DND-41 (cell line): ENCODE measurements around the gene ZNRF1.

ENCODE experiments used
- ATAC-seq: fragments of 200-7000 bp; cut with Tn5 transposase; 3 replicates; pipeline ENCODE4 v1.9.1; 2021; ENCODE audit warnings: low read depth; ENCODE audit not compliant: insufficient read depth
- DNase-seq: peaks from one replicate; pipeline ENCODE4 v3.0.0-alpha.2; 2020
- H2AFZ ChIP-seq: 2 replicates; pipeline ENCODE4 v1.6.0; 2012; ENCODE audit warnings: low read depth, low read length
- H3K27ac ChIP-seq: 2 replicates; pipeline ENCODE4 v1.5.1; 2012; ENCODE audit warnings: low read length, inconsistent platforms
- H3K27me3 ChIP-seq: fragments of 200-600 bp; sonication (generic); 2 replicates; pipeline ENCODE4 v1.6.0; 2012; ENCODE audit warnings: low read length, mild to moderate bottlenecking, inconsistent platforms; ENCODE audit not compliant: insufficient read depth, poor library complexity
- H3K36me3 ChIP-seq: 2 replicates; pipeline ENCODE4 v1.5.1; 2012; ENCODE audit warnings: low read length, inconsistent platforms; ENCODE audit not compliant: insufficient read depth
- H3K4me1 ChIP-seq: 2 replicates; pipeline ENCODE4 v1.5.1; 2012; ENCODE audit warnings: mild to moderate bottlenecking, low read length; ENCODE audit not compliant: insufficient read depth
- H3K4me2 ChIP-seq: 2 replicates; pipeline ENCODE4 v1.6.0; 2012; ENCODE audit warnings: mild to moderate bottlenecking, moderate library complexity, low read length, inconsistent platforms; ENCODE audit not compliant: insufficient read depth
- H3K4me3 ChIP-seq, 2 experiments: fragments of 200-600 bp in 1 of 2; shearing (Covaris generic) in 1 of 2; 2 replicates each; pipeline ENCODE4 v1.5.1; 2012 to 2016; ENCODE audit warnings: inconsistent platforms in 2 of 2, low read length in 2 of 2, mild to moderate bottlenecking in 2 of 2, low read depth in 1 of 2, moderate library complexity in 1 of 2
- H3K79me2 ChIP-seq: 2 replicates; pipeline ENCODE4 v1.6.0; 2012; ENCODE audit warnings: low read length, inconsistent platforms; ENCODE audit not compliant: insufficient read depth
- H3K9ac ChIP-seq: 2 replicates; pipeline ENCODE4 v1.6.0; 2012; ENCODE audit warnings: low read depth, mild to moderate bottlenecking, inconsistent platforms, low read length, moderate library complexity
- H3K9me3 ChIP-seq: 2 replicates; pipeline ENCODE4 v1.5.1; 2012; ENCODE audit warnings: low read length, moderate library complexity, mild to moderate bottlenecking, inconsistent platforms; ENCODE audit not compliant: insufficient read depth, severe bottlenecking
- H4K20me1 ChIP-seq: 2 replicates; pipeline ENCODE4 v1.6.0; 2012; ENCODE audit warnings: low read length; ENCODE audit not compliant: insufficient read depth
- EZH2 ChIP-seq: IDR thresholded peaks from 3 replicates; pipeline ENCODE4 v1.6.1; 2012; ENCODE audit warnings: borderline replicate concordance, low read depth, mild to moderate bottlenecking, moderate library complexity, low read length, inconsistent platforms; ENCODE audit not compliant: severe bottlenecking
- TF ChIP-seq, protein P1 (sequence below): IDR thresholded peaks from 2 replicates; pipeline ENCODE4 v1.5.1; 2012; ENCODE audit warnings: borderline replicate concordance, low read length, moderate library complexity, mild to moderate bottlenecking; ENCODE audit not compliant: poor library complexity, severe bottlenecking; ENCODE audit errors: extremely low read depth

ZNRF1 gene

DNA sequence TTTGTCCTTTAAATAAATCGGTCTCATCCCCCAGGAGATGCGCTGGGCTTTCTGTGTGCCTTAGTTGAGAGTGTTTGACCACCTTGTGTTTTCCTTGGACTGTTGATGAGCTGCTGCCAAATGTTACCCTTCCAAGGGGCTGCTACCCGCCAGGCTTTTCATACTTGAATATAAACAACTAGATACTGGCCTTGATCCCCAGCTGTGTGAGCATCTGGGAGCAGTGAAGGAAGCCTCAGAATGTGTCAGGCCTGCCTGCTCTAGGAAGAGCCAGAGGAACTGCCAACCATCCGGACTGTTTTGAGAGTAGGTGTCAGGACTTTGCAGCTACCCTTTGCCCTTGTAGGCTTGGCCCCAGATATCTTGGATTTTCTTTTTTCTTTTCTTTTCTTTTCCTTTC is 60.0 kb downstream of the ZNRF1 start:
- Histone ChIP-seq H2AFZ (no peak overlapping the region), H3K9ac (no peak overlapping the region; the same call in 1 of the 2 replicates), H3K79me2 (peaks cover 100% of the 10 kb centered on the region), H3K4me2 (no peak overlapping the region), H3K9me3 (no peaks in the 10 kb centered on the region), H4K20me1 (peaks cover 69% of the 10 kb centered on the region), H3K36me3 (peaks cover 60% of the 10 kb centered on the region), H3K4me3 (no peak overlapping the region), H3K27ac (peak overlapping the region; percentile 73), H3K4me1 (peaks cover 97% of the 10 kb centered on the region), H3K27me3 (no peaks in the 10 kb centered on the region)
- ATAC-seq (peak; percentile 20; the same call in 1 of the 3 replicates), DNase-seq (no peak)
- TF ChIP-seq EZH2 = no peak
- TF ChIP-seq, protein P1, sequence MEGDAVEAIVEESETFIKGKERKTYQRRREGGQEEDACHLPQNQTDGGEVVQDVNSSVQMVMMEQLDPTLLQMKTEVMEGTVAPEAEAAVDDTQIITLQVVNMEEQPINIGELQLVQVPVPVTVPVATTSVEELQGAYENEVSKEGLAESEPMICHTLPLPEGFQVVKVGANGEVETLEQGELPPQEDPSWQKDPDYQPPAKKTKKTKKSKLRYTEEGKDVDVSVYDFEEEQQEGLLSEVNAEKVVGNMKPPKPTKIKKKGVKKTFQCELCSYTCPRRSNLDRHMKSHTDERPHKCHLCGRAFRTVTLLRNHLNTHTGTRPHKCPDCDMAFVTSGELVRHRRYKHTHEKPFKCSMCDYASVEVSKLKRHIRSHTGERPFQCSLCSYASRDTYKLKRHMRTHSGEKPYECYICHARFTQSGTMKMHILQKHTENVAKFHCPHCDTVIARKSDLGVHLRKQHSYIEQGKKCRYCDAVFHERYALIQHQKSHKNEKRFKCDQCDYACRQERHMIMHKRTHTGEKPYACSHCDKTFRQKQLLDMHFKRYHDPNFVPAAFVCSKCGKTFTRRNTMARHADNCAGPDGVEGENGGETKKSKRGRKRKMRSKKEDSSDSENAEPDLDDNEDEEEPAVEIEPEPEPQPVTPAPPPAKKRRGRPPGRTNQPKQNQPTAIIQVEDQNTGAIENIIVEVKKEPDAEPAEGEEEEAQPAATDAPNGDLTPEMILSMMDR = no peak

DNA sequence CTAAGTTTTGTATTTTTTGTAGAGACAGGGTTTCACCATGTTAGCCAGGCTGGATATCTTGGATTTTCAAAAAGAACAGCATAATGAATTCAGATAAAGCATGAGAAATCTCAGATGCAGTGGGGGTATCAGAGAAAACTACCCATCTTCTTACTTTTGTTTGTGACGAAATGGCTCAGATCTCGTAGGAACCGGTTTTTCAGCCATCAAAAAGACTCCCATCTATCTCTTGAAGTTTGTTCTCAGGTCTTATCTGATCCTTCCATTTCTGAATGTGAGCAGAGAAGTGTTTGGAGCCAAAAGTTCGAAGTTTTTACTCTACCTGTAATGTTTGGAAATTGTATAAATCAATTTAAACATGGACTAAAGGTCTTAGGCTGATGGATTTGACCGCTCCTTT is 60.6 kb downstream of the ZNRF1 start:
- H3K27ac ChIP-seq = peak overlapping the region; percentile 44

DNA sequence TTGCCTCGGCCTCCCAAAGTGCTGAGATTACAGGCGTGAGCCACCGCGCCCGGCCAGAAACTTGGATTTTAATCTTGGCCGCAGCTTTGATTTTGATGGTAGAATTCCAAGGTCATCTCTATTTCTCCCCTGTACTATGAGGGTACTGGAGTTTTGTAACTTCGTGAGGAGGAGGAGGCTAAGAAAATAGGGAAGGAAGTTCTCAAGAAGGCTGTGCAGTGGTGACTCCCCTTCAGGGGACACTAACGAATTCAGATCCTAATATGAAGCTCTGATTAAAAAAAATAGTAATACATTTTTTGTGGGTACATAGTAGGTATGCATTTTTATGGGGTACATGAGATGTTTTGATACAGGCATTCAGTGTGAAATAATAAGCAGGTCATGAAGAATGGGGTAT is 61.9 kb downstream of the ZNRF1 start:
- Histone ChIP-seq H3K27ac (peak overlapping the region; percentile 41), H3K9me3 (no peaks in the 10 kb centered on the region), H3K4me2 (no peak overlapping the region), H3K9ac (no peak overlapping the region), H3K27me3 (no peaks in the 10 kb centered on the region), H3K4me3 (no peak overlapping the region), H3K4me1 (peaks cover 98% of the 10 kb centered on the region), H2AFZ (no peak overlapping the region), H3K36me3 (peaks cover 45% of the 10 kb centered on the region), H3K79me2 (peaks cover 100% of the 10 kb centered on the region), H4K20me1 (peaks cover 50% of the 10 kb centered on the region)
- no peak for DNase-seq
- no peak for TF ChIP-seq EZH2
- TF ChIP-seq, protein P1 = no peak
- ATAC-seq = no peak

More for the DNA sequence above, 60.6 kb downstream of the ZNRF1 start:
- Histone ChIP-seq H3K36me3 (peaks cover 54% of the 10 kb centered on the region), H3K9me3 (no peaks in the 10 kb centered on the region), H3K9ac (no peak overlapping the region), H3K4me3 (no peak overlapping the region), H3K79me2 (peaks cover 100% of the 10 kb centered on the region), H3K27me3 (no peaks in the 10 kb centered on the region), H3K4me1 (peaks cover 97% of the 10 kb centered on the region), H2AFZ (no peak overlapping the region), H3K4me2 (no peak overlapping the region), H4K20me1 (peaks cover 63% of the 10 kb centered on the region)
- DNase-seq (no peak), ATAC-seq (no peak)
- TF ChIP-seq, protein P1 = no peak
- TF ChIP-seq EZH2 = no peak

DNA sequence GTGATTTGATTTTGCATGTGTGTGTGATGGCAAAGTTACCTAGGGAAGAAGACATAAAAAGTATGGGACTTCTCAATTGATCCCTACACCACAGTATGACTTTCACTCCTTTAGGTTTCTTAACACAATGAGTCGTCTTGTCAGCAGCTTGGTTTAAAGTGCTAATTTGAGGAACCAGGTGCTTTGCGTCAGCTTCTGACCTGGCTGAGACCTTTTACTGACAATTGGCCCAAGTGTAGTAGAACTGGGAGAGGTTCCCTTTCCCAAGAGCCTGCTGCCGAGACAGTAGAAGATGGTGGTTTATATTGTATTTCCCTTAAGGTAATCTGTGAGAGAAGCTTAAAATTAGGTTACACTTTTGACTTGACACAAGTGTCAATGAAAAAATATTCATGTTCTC is 62.8 kb downstream of the ZNRF1 start:
- peak overlapping the region; percentile 91 for H3K27ac ChIP-seq
- no peak overlapping the region for H2AFZ ChIP-seq
- H3K36me3 ChIP-seq = peaks cover 37% of the 10 kb centered on the region
- H3K4me3 ChIP-seq = no peak overlapping the region
- H3K79me2 ChIP-seq = peaks cover 100% of the 10 kb centered on the region
- no peaks in the 10 kb centered on the region for H3K27me3 ChIP-seq
- peak overlapping the region; percentile 58; the same call in 1 of the 2 replicates for H3K9ac ChIP-seq
- H4K20me1 ChIP-seq = peaks cover 43% of the 10 kb centered on the region
- H3K9me3 ChIP-seq = no peaks in the 10 kb centered on the region
- peak overlapping the region; percentile 60 for H3K4me2 ChIP-seq
- peaks cover 99% of the 10 kb centered on the region for H3K4me1 ChIP-seq
- TF ChIP-seq, protein P1 = no peak
- no peak for TF ChIP-seq EZH2
- ATAC-seq = no peak
- DNase-seq = no peak
